ENCODE measurements around the gene CNN1.
A peak's percentile ranks its signal among the peaks of the same experiment; 100 is the strongest.

CNN1 gene

GRCh38 chr19:11538232-11539036 is at the start of gene CNN1:
TSS of gene CNN1 (plus strand) at chr19:11538851. CDS start at chr19:11538928, 77 bp downstream.
- DNase-seq, result no peak

GRCh38 chr19:11489378-11489777 is 49.3 kb upstream of the CNN1 start:
- DNase-seq, result no peak

DNA sequence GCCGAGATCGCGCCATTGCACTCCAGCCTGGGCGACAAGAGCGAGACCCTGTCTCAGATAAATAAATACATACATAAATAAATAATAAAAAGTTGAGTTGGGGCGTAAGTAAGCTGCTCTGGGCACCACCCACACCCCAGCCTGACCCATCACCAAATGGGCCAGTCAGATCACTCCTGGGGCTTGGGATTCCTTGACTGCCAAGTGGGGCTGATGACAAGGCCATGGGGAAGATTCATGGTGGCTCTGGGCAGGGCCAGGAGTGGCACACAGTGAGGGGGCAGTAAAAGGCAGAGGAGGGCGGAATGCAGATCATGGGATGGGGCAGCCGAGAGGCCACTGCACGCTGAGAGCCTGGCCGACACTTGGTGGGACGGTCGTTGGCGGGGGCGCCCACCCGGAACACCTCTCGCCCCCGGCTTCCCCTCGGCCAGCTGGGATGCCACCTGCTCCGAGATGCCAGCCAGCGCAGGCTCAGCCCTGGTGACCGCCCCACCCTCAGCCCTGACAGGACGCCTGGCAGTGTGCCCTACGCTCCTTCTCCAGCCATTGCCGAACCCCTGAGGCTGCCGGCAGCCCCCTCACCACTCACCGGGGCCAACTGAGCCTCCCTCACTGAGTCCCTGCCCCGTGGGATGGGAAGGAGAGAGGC is 43.9 kb upstream of the CNN1 start:
- no peak for DNase-seq

DNA sequence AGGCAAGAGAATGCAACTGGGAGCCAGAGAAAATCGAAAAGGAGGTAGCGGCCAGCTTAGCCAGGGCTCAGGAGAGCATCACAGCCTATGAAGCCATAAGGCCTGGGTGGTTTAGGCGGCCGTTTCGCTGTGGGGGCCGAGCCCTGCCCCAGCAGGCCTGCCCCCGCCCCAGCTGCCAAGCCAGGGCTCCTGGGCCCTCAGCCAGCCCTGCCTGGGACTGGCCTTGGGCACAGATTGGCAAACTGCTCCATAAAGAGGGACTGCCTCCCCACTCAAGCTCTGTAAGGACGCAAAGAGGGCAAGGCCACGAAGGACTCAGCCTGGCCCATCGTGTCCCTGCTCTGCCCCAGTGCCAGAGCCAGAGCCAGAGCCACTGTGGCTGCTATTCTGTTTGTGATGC is 43.2 kb upstream of the CNN1 start:
- no peak for DNase-seq

DNA sequence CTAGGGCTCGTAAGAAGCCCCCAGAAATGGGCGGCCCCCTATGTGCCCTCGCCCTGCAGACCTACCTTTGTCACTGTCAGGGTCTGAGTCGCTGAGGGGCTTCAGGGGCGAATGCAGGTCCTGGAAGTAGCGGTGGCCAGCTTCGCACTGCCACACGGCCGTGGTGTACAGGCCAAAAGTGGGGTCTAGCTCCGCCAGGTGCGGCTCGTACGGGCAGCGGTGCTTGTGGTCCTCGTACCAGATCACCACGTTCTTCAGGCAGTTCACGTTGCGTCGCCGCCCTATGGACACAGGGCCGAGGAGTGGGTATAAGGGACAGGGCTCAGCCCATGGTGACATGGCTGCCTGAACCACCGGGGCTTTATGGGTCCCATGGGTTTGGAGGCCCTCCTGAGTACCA is 42.8 kb upstream of the CNN1 start:
- DNase-seq, result no peak

- peak in 1 of 2 experiments; percentile 48 for DNase-seq
These were observed 42.1 kb upstream of the CNN1 start for GRCh38 chr19:11496391-11497163.

- DNase-seq, result no peak
These were observed 39.4 kb upstream of the CNN1 start for GRCh38 chr19:11499220-11499726.

DNA sequence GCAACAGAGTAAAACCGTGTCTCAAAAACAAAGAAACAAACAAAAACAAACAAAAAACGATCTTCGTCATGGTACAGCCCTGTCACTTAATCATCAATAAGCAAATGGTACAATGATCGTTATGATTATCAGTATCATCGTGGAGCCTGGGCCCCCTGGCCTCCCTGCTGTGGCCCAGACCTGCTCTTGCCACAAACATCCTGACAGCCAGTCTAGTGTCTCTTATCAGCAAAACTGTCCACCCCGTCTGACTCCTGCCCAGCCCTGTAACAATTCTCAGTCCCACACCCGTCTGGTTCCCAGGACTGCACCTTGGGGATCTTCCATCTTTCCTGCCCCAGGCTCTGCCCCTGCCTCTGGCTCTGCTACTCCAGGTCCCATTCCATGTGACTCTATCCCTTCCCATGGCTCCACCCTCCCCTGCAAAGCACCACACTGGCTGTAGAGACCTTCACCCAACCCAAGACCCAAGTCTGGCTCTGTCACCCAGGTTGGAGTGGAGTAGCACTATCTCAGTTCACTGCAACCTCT is 38.7 kb upstream of the CNN1 start:
- DNase-seq, result no peak

- DNase-seq, result no peak
These were observed 34.1 kb upstream of the CNN1 start for GRCh38 chr19:11504502-11505031.

DNA sequence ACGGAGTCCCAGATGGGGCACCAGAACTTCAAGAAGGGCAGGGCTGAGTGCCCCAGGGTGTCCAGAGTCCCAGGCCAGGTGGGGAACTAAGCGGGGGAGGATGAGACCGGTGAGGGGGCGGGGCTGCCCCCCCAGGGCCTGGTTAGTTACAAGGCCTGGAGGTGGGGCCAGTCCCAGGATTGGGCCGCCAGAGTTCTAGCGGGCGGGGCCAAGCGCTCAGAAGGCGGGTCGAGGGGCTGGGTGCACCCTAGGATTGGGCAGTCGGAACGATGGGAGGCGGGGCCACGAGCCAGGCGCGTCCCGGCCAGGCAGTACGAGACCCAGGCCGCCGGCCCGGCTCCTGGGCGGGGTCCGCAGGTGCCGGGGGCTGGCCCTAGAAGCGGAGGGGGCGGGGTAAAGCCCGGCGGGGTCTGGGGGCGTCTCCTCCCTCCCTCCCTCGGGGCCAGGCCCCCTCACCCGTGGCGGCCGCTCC is 33.6 kb upstream of the CNN1 start:
- DNase-seq, result peak; percentile 58 to 76

GRCh38 chr19:11505504-11506100 is 33.0 kb upstream of the CNN1 start, which contains the start of gene ZNF653:
TSS of gene ZNF653 (minus strand) at chr19:11505839. CDS start at chr19:11505786, 53 bp downstream.
- DNase-seq, result peak; percentile 88 to 93

GRCh38 chr19:11506101-11506555 is 32.5 kb upstream of the CNN1 start:
- no peak for DNase-seq

DNA sequence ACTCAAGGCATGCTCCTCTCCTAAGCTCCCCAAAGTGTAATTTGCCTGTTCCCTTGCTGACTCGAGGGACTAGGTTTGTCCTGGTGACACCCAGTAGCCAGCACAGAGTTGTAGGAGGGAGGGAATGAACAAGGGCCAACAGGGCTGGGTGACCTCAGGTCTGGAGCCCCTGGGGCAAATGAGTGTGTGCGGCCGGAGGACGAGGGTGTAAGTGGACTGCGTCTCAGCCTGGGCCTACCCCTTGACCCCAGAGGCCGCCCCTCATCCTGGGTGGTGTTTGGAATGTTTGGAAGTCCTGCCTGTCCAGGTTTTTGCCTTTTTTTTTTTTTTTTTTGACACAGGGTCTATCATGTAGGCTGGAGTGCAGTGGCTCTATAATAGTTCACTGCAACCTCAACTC is 31.7 kb upstream of the CNN1 start:
- no peak for DNase-seq

GRCh38 chr19:11507370-11508078 is 31.1 kb upstream of the CNN1 start:
- DNase-seq, result no peak

DNA sequence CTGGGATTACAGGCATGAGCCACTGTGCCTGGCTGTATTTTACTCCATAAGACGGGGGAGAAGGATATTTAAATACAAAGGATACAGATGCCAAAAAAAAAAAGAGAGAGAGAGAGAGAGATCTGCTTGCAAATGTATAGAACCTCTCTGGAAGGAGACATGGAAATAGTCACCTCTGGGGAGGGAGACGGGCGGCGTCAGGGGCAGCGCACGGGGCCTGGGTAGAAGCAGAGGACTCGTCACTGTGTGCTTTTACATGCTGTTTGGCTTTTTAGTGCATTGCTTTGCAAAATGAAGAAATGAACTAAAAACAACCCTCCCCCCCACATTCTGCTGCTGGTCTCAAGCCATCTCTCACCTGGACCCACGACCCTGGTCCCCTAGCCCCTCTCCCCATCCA is 28.2 kb upstream of the CNN1 start:
- DNase-seq, result no peak

DNA sequence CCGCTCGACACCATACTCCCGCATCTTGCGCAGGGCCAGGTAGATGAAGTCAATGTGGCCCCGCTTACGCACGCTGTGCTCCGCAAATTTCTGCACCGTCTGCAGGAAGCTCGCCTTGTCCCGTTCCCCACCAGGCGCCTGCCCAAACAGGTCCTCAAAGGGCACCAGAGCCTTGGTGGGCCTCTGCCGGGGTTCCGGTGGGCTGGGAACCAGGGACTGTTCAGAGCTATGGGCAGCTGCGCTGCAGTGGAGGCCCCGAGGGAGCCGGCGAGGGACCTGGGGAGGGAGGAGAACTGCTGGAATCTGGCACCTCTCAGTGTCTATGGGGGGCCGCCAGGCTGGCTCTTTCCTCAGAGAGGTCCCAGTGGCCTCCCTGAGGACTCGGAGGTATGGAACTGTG is 24.7 kb upstream of the CNN1 start:
- no peak for DNase-seq

DNA sequence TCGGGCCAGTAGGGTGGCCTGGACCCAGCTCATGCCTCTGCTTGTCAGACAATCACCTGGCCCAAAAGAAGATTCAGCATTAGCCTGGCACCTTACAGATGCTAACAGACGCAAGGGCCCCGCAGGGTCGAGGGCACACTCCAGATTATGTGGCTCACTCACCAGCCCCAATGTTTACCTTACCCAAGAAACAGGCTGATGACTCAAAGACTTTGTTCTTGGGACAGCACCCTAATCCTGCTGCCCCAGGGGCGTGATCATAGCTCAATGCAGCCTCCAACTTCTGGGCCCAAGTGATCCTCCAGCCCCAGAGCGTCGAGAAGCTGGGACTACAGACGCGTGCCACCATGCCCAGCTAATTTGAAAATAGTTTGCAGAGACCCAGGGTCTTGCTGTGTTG is 19.5 kb upstream of the CNN1 start:
- DNase-seq, result no peak

GRCh38 chr19:11528551-11529341 is 9.9 kb upstream of the CNN1 start, which contains the start of gene ECSIT:
TSS of gene ECSIT (minus strand) at chr19:11529134. CDS start at chr19:11519170, 9,964 bp downstream.
- peak; percentile 86 to 87 for DNase-seq

- peak; percentile 88 to 91 for DNase-seq
These were observed 8.2 kb upstream of the CNN1 start for GRCh38 chr19:11530432-11530831.

DNA sequence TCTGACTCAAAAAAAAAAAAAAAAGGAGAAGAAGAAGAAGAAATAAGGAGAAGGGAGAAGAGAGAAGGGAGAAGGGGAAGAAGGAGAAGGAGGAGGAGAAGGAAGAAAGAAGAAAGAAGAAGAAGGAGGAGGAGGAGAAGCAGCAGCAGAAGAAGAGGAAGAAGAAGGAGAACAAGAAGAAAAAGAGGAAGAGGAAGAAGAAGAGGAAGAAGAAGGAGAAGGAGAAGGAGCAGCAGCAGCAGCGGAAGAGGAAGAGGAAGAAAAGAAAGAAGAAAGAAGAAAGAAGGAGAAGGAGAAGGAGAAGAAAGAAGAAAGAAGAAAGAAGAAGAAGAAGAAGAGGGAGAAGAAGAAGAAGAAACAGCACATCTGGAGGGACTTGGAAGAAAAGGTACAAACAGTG is 4.1 kb upstream of the CNN1 start:
- no peak for DNase-seq

Data from NCI-H1930 (cell line).